HG03103 (cell line): Measurements from ENCODE around the gene DNAAF8.

Experiments
- ATAC-seq: cut with Tn5 transposase; IDR thresholded peaks from one replicate; pipeline ENCODE4 v1.9.1; 2021; ENCODE audit warnings: low read depth; ENCODE audit not compliant: unreplicated experiment

Gene DNAAF8

DNA sequence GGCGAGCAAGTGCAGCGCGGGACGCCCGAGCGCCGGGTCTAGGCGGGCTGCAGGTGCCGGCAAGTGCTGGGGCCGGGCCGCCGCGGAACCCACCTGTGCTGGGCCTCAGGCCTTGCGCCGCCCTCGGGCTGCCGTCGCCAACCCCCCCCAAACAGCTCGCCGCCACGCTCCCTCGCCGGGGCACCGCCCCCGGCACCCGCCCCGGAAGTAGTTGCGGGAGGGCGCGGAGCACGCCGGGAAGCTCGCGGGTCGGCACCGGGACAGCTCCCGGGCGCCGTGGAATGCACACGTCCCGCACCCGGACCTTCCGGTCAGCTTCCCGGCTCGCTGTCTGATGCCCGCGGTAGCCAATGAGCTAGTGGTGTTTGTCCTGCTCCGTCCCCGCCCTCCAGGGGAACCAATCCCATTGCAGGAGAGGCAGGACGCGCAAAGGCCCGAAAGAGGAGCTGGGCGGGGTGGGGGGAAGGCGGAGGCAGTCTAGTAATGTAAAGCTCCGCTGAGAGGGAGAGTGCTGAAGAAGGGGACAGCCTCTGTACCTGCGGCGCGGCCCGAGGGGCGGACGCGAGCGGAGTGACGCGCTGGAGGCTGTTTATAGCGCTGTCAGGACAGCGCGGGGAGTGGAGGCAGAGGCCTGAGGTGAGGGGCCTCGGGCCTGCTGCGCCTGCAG, at the start of gene DNAAF8, which contains the start of gene ANKS3:
DNAAF8 (plus strand) TSS at position 475 of the 667 bp plus-strand sequence. CDS start 1,978 bp downstream, outside the sequence.
ANKS3 (minus strand) TSS at position 209 of the 667 bp plus-strand sequence. CDS start 4,122 bp downstream, outside the sequence.
- ATAC-seq: peak; percentile 70

DNA sequence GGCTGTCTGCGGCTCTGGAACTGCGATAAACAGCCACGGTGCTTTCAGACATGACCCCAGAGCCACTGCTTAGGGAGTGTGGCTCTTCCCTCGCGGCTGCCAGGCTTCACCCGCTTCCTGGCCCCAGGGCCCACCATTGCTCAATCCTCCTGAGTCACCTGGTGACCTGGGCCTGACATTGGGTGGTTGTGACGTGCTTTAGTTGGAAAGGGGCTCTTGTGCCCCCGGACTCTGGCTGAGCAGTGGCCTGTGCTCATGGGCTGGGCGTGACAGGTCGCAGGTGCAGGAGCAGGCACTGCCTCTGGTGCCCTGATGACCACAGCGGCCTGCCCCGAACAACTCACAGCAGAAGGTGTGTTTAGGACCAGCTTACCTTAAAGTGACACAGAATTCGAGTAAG, 49.6 kb upstream of the DNAAF8 start:
- ATAC-seq: no peak

DNA sequence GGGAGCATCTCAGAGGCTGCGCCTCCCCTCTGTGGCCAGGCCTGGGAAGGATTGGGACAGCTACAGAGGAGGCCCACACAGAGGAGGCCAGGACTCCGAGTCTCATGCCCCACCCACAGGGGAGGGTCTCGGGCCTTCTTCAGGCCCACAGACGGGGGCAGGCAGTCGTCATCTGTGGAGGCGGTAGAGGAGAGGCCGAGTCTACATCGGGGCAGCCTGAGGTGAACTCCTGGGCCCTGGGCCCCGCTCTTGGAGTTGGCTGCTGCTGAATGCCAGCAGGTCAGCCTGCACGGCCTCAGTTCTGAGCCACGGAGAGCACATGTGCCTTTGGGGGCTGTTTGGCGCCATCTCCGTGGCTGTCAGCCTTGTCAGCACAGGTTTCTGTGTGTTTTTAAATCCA, 49.0 kb upstream of the DNAAF8 start:
- ATAC-seq: no peak

DNA sequence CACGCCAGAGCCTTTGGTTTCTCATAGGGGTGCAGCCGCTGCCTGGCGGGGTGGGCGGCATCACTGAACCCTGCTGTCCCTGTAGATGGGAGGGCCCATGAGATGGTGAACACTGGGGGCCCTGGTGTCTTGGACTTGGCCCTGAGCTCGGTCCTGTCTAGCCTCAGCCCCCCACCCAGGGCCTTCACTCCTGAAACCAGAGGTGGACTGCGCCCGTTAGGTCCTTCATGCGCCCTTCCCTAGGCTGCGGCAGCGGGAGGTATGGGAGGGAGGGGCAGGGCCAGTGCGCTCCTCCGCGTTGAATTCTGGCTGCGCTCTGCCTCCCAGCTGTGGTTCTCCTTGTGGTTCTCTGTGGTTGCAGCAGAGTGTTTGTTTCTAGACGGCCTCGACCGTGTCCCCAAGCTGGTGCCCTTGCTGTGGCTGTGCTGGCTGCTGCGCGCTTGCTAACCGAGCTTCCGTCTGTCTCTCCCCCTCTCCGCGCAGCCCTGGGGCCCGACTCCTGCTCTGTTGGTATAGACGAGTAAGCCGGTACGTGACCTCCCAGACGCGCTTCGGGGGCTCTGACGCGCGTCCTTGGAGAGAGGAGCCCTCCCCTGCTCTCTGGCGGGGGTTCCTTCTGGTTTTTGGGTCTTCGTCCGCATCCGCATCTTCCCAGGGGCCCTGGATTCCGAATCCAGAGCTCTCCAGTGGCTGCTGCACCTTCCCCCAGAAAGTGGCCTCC, 48.4 kb upstream of the DNAAF8 start:
- no peak for ATAC-seq

DNA sequence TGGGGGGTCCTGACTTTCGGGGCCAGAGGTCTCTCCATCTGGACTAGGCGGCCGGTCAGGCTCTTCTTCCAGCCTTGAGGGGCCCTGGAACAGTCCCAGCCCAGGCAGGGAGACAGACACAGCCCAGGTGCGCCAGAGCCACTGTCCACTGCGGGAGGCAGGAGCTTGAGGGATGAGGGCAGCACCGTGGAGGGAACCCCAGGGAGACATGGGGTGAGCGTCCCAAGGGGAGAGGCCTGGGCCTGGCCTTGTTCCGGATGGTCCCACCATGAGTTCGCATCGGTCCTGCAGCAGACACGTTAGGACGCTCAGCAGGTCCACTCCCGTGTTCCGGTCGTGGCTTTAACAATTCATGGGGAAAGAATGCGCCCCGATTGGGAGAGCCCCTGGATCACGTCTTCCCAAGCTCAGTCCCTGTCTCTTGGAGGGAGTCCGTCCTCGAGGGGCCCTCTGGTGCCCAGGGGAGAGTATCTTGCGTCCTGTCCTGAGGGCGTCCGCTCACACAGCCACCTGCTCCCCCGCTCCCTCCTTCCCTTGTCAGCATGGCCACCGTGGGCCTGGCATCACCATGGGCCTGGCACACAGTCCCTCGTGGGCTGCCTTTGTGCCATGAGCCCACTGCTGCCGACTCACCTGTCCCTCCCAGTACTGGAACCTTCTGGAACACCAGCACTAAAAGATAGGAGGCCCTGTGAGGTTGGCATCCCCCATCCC, 47.7 kb upstream of the DNAAF8 start:
- no peak for ATAC-seq

DNA sequence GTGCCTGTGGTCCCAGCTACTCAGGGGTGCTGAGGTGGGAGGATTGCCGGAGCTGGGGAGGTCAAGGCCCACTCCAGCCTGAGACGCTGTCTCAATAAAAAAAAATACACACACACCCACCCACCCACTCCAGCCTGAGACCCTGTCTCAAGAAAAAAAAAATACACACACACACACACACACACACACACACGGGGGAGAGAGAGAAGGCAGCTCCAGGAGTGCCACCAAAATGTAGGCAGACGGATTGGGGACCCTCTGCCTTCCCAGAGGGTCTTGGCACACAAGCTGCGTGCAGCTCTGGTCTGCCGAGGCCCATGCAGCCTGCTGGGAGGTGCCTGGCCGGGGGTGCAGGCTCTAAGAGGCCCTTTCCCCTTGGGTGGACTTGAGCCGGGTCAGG, 46.9 kb upstream of the DNAAF8 start:
- ATAC-seq: no peak

DNA sequence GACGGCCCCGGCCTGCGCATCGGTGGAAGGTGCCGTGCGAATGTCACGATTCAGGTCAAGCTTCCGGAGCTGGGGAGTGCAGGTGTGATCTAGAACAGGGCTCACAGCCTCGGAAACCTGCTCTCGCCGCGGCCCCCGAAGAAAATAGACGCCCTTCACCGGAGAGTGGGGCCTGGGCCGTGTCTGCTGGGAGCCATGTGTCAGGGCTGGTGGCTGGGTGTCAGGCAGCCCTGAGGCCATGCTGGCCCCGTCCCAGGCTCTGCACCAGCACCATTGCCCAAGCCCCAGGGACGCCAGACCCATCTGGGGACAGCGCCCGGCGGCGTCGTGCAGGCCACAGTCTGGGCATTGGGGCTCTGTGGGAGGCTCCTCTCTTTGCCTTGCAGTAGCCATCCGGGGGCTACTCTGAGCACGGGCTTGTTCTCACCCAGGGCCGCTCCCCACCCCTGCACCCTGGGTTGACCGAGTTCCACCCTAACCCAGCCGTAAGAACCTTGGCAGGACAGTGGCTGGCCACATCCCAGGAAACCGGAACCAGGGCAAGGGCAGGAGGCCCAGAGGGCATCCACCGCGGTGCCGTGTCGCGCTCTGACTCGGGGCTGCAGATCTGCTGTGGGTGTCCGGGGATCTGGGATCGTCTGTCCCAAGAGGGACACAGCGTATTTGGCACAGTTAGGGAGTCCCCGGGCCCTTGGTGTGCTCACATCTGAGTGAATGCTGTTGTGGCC, 46.2 kb upstream of the DNAAF8 start:
- ATAC-seq: no peak

DNA sequence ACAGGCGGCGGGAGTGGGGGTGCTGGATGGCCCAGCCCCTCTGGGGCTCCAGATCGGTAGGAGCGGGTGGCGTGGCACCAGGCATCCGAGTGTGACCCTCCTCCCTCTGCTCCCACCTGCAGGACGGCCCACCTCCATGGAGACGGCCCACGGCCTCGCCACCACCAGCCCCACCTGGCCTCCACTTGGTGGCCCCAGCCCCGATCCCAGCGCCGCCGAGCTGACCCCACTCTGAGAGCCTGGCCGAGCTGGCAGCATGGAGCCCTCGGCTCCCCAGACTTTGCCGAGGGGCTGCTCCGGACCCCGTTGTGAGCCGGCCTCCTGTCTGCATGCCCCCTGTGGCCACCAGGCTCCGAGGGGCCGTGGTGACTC, 45.7 kb upstream of the DNAAF8 start:
- no peak for ATAC-seq

DNA sequence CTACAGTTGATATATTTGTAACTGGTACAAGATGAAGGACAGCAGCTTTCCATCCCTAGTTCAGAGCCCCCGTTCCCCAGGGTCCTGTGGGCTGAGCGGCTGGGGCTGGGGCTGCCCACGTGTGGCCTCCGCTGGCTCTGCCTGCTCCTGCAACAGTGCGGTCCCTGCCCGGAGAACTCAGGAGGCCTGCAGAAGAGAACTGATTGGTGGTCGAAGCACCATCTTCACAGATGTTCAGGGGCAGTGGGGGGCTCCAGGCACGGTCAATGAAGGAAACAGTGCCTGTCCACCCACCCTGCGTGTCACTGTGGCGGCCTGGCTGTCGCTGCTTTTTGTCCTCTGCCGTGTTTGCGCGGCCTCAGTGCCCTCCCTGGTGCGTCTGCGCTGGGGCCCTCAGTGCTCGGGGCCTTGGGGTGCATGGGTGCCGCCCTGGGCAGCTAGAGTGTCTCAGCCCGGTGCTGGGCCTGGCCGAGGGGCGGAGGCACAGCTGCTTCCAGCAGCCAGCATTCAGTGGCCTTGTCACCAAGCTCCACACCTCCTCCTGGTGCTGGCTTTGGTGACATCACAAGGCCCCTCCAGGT, 45.2 kb upstream of the DNAAF8 start:
- no peak for ATAC-seq

DNA sequence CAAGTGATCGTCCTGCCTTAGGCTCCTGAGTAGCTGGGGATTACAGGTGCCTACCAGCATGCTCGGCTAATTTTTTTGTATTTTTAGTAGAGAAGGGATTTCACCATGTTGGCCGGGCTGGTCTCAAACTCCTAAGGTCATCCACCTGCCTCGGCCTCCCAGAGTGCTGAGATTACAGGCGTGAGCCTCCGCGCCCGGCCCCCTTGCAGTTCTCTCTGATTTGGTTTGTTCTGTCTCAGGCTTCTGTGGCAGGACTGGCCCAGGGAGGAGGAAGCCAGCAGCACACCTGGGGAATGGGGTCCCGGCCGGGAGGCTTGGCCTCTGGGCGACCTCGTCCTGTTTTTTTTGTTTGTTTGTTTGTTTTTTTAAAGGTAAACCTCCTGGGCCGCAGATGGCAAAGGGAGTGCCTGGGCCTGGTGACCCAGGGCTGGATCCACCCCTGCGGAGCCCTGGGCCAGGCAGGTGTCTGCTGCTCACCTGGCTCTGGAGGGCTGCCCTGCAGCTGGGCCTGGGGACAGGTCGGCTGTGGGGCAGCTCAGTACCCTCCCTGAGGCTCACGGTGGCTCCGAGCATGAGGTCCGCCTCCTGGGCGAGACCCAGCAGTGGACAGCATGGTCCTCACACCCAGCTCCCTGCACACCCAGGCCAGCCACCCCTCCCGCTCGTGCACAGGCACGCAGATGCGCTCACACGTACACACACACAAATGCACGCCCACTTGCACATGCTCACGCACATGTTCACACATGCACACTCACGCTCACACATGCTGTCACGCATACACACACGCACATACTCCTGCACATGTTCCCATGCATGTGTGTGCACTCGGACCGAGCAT, 44.3 kb upstream of the DNAAF8 start:
- ATAC-seq: no peak

DNA sequence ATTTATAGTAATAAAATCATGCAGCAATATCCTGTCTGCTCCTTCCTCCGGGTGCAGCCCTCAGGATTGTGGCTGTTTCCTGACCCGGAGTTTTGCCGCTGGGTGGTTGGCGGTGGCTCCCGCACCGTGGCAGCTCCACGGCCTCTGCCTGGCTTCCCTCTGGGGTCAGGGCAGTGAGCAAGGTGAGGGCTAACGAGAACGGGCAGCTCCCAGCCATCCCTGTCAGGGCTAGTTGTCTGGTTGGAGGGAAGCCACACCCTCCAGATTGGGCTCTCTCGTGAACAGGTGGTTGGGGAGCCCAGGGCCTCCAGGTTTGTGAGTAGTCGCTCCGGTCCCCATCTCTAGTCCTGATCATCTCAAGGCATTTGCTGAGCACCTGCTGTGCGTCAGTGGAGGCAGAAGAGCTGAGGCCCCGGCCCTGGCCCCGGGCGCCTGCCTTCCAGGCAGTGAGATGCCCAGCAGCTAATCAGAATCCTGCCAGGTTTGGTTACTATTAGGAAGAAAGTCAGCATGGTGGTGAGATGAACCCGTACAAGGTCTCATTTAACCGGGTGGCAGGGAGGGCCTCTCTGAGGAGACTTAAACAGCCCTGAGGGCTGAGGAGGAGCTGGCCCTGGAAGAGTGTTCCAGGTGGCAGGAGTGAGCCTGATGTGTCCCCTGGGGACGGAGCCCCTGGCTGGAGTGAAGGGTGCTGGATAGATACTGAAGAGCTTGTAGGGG, 43.2 kb upstream of the DNAAF8 start:
- ATAC-seq: no peak

DNA sequence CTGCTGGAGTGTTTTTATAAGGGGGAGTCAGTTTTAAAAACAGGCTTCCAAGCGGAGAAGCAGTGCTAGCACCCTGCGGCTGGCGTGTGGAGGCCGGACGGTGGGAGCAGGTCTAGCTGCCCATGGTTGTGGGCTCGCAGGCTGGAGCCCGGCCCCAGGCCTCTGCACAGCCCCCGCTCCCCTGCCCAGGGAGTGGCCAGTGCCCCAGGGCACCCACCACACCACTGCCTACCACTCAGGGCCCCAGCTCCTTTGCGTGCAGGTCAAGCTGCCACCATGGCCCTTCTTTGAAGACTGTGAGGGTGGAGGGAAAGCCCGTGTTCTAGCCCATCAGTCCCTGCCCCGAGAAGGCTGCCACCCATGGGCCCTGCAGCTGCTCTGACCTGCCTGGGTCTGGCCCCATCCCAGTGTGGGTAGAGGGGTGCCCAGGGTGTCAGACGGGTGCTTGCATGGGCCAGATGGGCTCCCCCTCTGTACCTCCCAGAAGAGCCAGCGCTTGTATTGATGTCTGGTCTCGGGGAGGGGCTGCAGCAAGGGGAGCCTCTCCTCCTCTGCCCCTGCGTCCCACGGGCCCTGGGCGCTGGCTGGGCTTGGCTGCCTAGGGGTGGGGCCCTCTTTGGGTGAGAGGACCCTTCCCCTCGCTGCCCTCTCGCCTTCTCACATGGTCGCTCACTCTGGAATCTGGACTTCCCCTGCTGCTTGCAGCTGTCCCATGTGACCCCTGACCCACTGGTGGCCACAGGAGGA, 42.5 kb upstream of the DNAAF8 start:
- ATAC-seq: no peak

DNA sequence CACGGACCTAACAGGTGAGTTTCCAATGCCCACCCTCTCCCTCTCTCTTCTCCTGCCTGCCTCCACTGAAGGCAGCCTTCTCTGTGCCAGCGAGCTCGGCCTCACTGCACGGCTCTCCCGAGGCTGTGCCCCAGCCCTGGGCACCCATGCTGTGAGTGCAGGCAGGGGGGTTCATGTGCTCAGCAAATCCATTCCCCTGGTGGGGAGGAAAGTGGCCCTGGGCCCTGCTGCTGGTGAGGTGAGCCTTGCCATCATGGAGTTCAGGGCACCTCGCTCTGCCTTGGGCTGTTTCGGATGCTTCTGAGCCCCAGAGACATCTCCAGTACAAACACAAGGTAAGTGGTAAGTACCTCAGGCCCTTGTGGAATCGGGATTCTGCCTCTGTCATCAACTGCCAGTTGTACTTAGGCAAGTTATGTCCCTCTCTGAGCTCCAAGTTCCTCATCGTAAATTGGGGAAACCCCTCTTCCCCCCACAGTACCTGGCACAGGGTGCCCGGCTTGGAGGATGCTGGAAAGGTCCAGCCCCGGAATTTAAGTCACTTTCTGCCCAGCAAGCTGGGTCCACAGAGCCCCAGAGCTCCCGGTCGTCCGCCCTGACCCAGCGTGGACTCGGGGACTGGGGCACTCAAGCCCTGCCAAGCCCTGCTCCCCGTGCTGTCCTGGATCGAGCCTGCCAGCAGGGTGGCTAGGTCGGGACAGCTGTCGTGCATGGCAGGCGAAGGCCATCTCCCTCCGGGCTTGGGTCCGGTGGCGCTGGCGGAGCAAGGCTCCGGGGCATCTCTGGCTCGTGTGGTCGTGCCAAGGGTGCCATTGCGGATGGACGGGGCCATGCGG, 41.7 kb upstream of the DNAAF8 start:
- ATAC-seq: peak; percentile 5

DNA sequence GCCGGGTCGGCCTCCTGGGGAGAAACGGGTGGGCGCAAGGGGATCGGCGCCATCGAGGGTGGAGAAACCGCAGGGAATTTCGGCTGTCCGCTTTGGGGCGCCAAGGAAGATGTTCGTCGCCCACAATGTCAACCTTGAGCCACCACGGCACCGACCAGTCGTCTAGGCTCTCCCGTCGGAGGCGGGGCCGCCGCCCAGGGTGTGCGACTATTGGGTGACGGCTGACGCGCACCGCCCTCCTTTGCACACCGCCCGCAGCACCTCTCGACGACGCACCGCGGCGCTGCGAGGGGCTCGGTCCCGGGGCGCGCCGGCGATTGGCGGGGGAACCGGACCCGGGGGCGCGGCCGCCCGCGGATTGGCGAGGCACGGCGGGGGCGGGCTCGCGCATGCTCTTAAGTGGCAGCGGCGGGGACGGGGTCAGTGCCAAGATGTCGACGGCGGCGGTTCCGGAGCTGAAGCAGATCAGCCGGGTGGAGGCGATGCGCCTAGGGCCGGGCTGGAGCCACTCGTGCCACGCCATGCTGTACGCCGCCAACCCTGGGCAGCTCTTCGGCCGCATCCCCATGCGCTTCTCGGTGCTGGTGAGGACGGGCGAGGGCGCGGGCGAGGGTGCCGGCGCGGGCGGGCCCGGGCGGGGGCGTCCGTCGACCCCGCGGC, 40.9 kb upstream of the DNAAF8 start, which contains the start of gene NUDT16L1:
NUDT16L1 (plus strand) TSS at position 267 of the 660 bp plus-strand sequence; CDS start at position 432, 165 bp downstream.
- ATAC-seq: peak; percentile 93

DNA sequence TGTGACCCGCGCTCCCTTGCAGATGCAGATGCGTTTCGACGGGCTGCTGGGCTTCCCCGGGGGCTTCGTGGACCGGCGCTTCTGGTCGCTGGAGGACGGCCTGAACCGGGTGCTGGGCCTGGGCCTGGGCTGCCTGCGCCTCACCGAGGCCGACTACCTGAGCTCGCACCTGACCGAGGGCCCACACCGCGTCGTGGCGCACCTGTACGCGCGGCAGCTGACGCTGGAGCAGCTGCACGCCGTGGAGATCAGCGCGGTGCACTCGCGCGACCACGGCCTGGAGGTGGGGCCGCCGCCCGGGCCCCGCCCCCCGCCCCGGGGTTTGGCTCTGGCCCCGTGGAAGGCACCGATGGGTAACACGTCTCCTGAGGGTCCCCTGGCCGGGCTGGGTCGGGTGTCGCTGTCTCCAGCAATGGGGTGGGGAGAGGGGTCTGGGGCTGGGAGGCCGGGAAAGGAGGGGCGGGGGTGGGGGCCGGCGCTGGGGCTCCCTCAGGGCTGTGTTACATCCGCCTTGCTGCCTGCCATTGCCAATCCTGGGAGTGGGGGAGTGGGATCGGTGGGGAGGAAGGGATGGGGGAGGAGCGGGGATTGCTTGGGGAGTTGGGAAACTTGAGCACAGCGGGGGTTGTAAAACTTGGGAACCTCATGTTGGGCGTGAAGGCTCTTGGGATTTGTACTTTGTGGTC, 40.2 kb upstream of the DNAAF8 start:
- no peak for ATAC-seq
